GM12878 (cell line): ENCODE measurements around the gene ERFL. TPM values are rescaled to one million over a fixed set of nuclear protein-coding genes. Genes with fewer than 3 reads are reported as not detected.

ENCODE experiments used
- ATAC-seq: fragments of 200-7000 bp; cut with Tn5 transposase; 3 replicates; pipeline ENCODE4 v1.9.1; 2020; ENCODE audit warnings: mild to moderate bottlenecking, moderate library complexity
- BruUV-seq: library from RNA; stranded (reverse); fragments of 400-500 nt; replicated peaks from 2 replicates; lab custom pipeline; 2021; lab: Mats Ljungman, UMichigan
- CTCF ChIA-PET: fragments of 300-600 bp; sonication (Branson Sonifier 250); formaldehyde crosslinking; extraction: SDS; loops from one replicate; lab custom pipeline; 2021; ENCODE audit warnings: inconsistent platforms; lab: Yijun Ruan, JAX
- POLR2A ChIA-PET: fragments of 350-600 bp; formaldehyde crosslinking; extraction: SDS; loops from one replicate; lab custom pipeline; 2021; ENCODE audit warnings: inconsistent platforms; lab: Charles Lee
- RAD21 ChIA-PET: fragments of 300-600 bp; sonication (Branson Sonifier 250); formaldehyde crosslinking; loops from one replicate; lab custom pipeline; 2023; ENCODE audit warnings: antibody characterized with exemption; ENCODE audit not compliant: unreplicated experiment; lab: Charles Lee
- SMC1A ChIA-PET: fragments of 300-600 bp; sonication (Branson Sonifier 250); formaldehyde crosslinking; loops from one replicate; lab custom pipeline; 2023; ENCODE audit not compliant: unreplicated experiment, uncharacterized antibody; lab: Charles Lee
- DNase-seq: peaks from one replicate; pipeline ENCODE4 v3.0.0-alpha.2; 2011; ENCODE audit warnings: low read depth, low spot score
- FAIRE-seq: peaks from 3 replicates; lab custom pipeline; 2011; peaks lifted over from hg19 to GRCh38; lab: Jason Lieb, UNC
- H2AFZ ChIP-seq: 2 replicates; pipeline ENCODE4 v1.6.0; 2011; ENCODE audit warnings: low read depth, low read length, control low read depth; ENCODE audit not compliant: control insufficient read depth
- H3K27ac ChIP-seq: 2 replicates; pipeline ENCODE4 v1.5.1; 2011; ENCODE audit warnings: control low read depth; ENCODE audit not compliant: control insufficient read depth, insufficient read depth
- H3K27me3 ChIP-seq, 2 experiments: replicated peaks in 1 of 2; 2 replicates each; pipeline versions ENCODE4 v1.6.0 to v1.6.1; 2011; ENCODE audit warnings: low read length in 1 of 2; ENCODE audit not compliant: control insufficient read depth in 2 of 2, insufficient read depth in 2 of 2
- H3K36me3 ChIP-seq, 2 experiments: 2 replicates each; pipeline ENCODE4 v1.5.1; 2011; ENCODE audit warnings: low read length in 1 of 2; ENCODE audit not compliant: control insufficient read depth in 2 of 2, insufficient read depth in 2 of 2
- H3K4me1 ChIP-seq: 2 replicates; pipeline ENCODE4 v1.6.1; 2011; ENCODE audit warnings: mild to moderate bottlenecking, low read length, moderate library complexity, mixed read lengths; ENCODE audit not compliant: control insufficient read depth, insufficient read depth
- H3K4me2 ChIP-seq: 2 replicates; pipeline ENCODE4 v1.6.0; 2011; ENCODE audit warnings: control low read depth; ENCODE audit not compliant: control insufficient read depth, insufficient read depth
- H3K4me3 ChIP-seq: fragments of 200-600 bp; sonication (generic); 2 replicates; pipeline ENCODE4 v1.5.1; 2016
- H3K79me2 ChIP-seq: 2 replicates; pipeline ENCODE4 v1.6.0; 2011; ENCODE audit warnings: low read length; ENCODE audit not compliant: control insufficient read depth, insufficient read depth
- H3K9ac ChIP-seq: 2 replicates; pipeline ENCODE4 v1.8.0; 2011; ENCODE audit warnings: low read length, control low read depth, mixed read lengths; ENCODE audit not compliant: control insufficient read depth, insufficient read depth
- H3K9me3 ChIP-seq: replicated peaks from 3 replicates; pipeline ENCODE4 v1.5.1; 2011; ENCODE audit warnings: mild to moderate bottlenecking, low read length; ENCODE audit not compliant: control insufficient read depth, insufficient read depth
- H4K20me1 ChIP-seq: 2 replicates; pipeline ENCODE4 v1.6.0; 2011; ENCODE audit not compliant: control insufficient read depth, insufficient read depth
- BACH1 ChIP-seq: fragments of 450-650 bp; IDR thresholded peaks from 2 replicates; pipeline ENCODE4 v1.6.1; 2017; ENCODE audit warnings: mild to moderate bottlenecking, borderline replicate concordance
- CBFB ChIP-seq: IDR thresholded peaks from 2 replicates; pipeline ENCODE4 v1.6.1; 2016; ENCODE audit warnings: antibody characterized with exemption, low read depth
- CHD4 ChIP-seq: fragments of 200-600 bp; sonication (generic); IDR thresholded peaks from 2 replicates; pipeline ENCODE4 v1.6.1; 2016; ENCODE audit warnings: mild to moderate bottlenecking
- FOXM1 ChIP-seq: IDR thresholded peaks from 2 replicates; pipeline ENCODE4 v1.6.1; 2012; ENCODE audit warnings: low read depth, mild to moderate bottlenecking, inconsistent platforms, low read length, moderate library complexity
- IRF3 ChIP-seq: fragments of 450-650 bp; IDR thresholded peaks from 2 replicates; pipeline ENCODE4 v1.6.1; 2014; ENCODE audit warnings: mild to moderate bottlenecking
- RAD51 ChIP-seq: fragments of 450-650 bp; IDR thresholded peaks from 2 replicates; pipeline ENCODE4 v1.6.1; 2016; ENCODE audit warnings: moderate library complexity, mild to moderate bottlenecking, inconsistent platforms
- RELB ChIP-seq: fragments of 450-650 bp; IDR thresholded peaks from 2 replicates; pipeline ENCODE4 v1.6.1; 2017; ENCODE audit warnings: low read depth, mild to moderate bottlenecking, moderate library complexity
- SUPT20H ChIP-seq: IDR thresholded peaks from 2 replicates; pipeline ENCODE4 v1.6.1; 2011; ENCODE audit warnings: low read depth, mild to moderate bottlenecking, low read length, moderate library complexity, borderline replicate concordance; ENCODE audit not compliant: control insufficient read depth
- TAF1 ChIP-seq: IDR thresholded peaks from 2 replicates; pipeline ENCODE4 v1.6.1; 2011; ENCODE audit warnings: mild to moderate bottlenecking, low read depth, low read length, borderline replicate concordance
- USF1 ChIP-seq: IDR thresholded peaks from 2 replicates; pipeline ENCODE4 v1.6.1; 2011; ENCODE audit warnings: borderline replicate concordance, low read depth, mild to moderate bottlenecking, moderate library complexity, mixed read lengths, low read length; ENCODE audit not compliant: insufficient read depth; ENCODE audit errors: extremely low read length
- USF2 ChIP-seq: IDR thresholded peaks from 2 replicates; pipeline ENCODE4 v1.6.1; 2011; ENCODE audit warnings: low read depth, low read length, improper control_type of control experiment, borderline replicate concordance
- ZBED1 ChIP-seq: IDR thresholded peaks from 2 replicates; pipeline ENCODE4 v1.6.1; 2016; ENCODE audit warnings: borderline replicate concordance
- ZNF687 ChIP-seq: fragments of 450-650 bp; IDR thresholded peaks from 2 replicates; pipeline ENCODE4 v1.6.1; 2017; ENCODE audit warnings: mild to moderate bottlenecking, moderate library complexity
- ZSCAN29 ChIP-seq: fragments of 450-650 bp; IDR thresholded peaks from 2 replicates; pipeline ENCODE4 v1.6.1; 2017; ENCODE audit warnings: mild to moderate bottlenecking, moderate library complexity
- WGBS: methylation state at CpG from one replicate; pipeline ENCODE4 v1.1.6; 2016; ENCODE audit warnings: low lambda C conversion rate; ENCODE audit not compliant: insufficient replicate concordance, insufficient coverage; ENCODE audit errors: missing lambda C conversion rate; 5-methylcytosine and 5-hydroxymethylcytosine counted together
- in situ Hi-C: fragments of 300-500 bp; cut with MboI; formaldehyde crosslinking; loops from 9 replicates; pipeline ENCODE4 v1.14.3; 2018; ENCODE audit warnings: mixed read lengths
- intact Hi-C: fragments of 100-400 bp; cut with micrococcal nuclease; formaldehyde crosslinking; loops from one replicate; pipeline ENCODE4 v1.14.2; 2022; ENCODE audit not compliant: unreplicated experiment
- polyA plus RNA-seq, 11 experiments: library from polyadenylated mRNA; depleted of rRNA in 4 of 11; unstranded in 6 of 11; stranded (reverse) in 5 of 11; fragments of >200 nt; fragmentation: Nextera tagmentation in 4 of 11; fragmentation: Illumina TruSeq in 1 of 11; extraction: Ambion mirVana in 4 of 11; extraction: Trizol in 1 of 11; gene quantifications; 1 replicate in 1 of 11; 2 replicates in 10 of 11; pipeline versions ENCODE4 v1.2.1 to v1.2.3, GENCODE V29; 2011 to 2016; ENCODE audit warnings: inconsistent platforms in 2 of 11, missing spikeins in 2 of 11, low read depth in 1 of 11
- total RNA-seq, 4 experiments: library from RNA; depleted of rRNA in 3 of 4; stranded (reverse); fragments of >200 nt in 3 of 4; fragmentation: Illumina TruSeq in 1 of 4; extraction: Trizol in 1 of 4; gene quantifications; 2 replicates each; pipeline versions ENCODE4 v1.2.1 to v1.2.3, GENCODE V29; 2013 to 2021

The ERFL gene
- total and polyA plus RNA-seq, 10 of the 15 experiments (the other 5 are each of a cell fraction or from before 2014, with no cell fraction given) = 0.04 to 0.10 (median 0.05) TPM; not detected in 7

- BruUV-seq = no TSS peak
- no peaks in the 10 kb centered on the region for H3K9me3 ChIP-seq
- no peak overlapping the region for H3K4me3 ChIP-seq
- WGBS = 81% methylated on average over 16 of the region's 16 CpGs
- intact Hi-C loops = no loop called here
- DNase-seq (no peak), FAIRE-seq (no peak), ATAC-seq (no peak)
- H3K79me2 ChIP-seq = no peaks in the 10 kb centered on the region
- H3K4me1 ChIP-seq = peaks cover 7% of the 10 kb centered on the region
- CTCF ChIA-PET = no interaction called here
- in situ Hi-C loops = loop anchor here (25.0 kb wide), 1 partner anchor 1835 kb away; the partner anchor contains the start of gene SMG9
- H3K36me3 ChIP-seq = no peaks in the 10 kb centered on the region
- RAD21 ChIA-PET = interaction anchor here (0.6 kb wide), 1 partner anchor 56 kb away, joined by 6 read pairs; no protein-coding TSS in a partner anchor
- H3K9ac ChIP-seq = no peak overlapping the region
- H4K20me1 ChIP-seq = no peaks in the 10 kb centered on the region
- SMC1A ChIA-PET = interaction anchor here (0.6 to 1.2 kb wide), 2 partner anchors 24 to 40 kb away, joined by 3 read pairs; no protein-coding TSS in a partner anchor
- POLR2A ChIA-PET = interaction anchor here (1.4 kb wide), 1 partner anchor 18 kb away, joined by 3 read pairs; no protein-coding TSS in a partner anchor
- H3K27me3 ChIP-seq = peaks cover 13% of the 10 kb centered on the region in 2 experiments
- H3K4me2 ChIP-seq = no peak overlapping the region
- no peak overlapping the region for H3K27ac ChIP-seq
- no peak overlapping the region for H2AFZ ChIP-seq
- no peak for TF ChIP-seq BACH1
- no peak for TF ChIP-seq FOXM1
- TF ChIP-seq ZBED1 = no peak
- TF ChIP-seq IRF3 = no peak
- no peak for TF ChIP-seq RAD51
- TF ChIP-seq ZSCAN29 = no peak
- TF ChIP-seq ZNF687 = no peak
- no peak for TF ChIP-seq TAF1
- TF ChIP-seq SUPT20H = no peak
- TF ChIP-seq USF1 = no peak
- TF ChIP-seq CBFB = no peak
- TF ChIP-seq CHD4 = no peak
- TF ChIP-seq USF2 = no peak
- TF ChIP-seq RELB = no peak
Observed at GRCh38 chr19:41926763-41927496, 1.3 kb downstream of the ERFL start.
